CD1c-positive myeloid dendritic cell (primary cell): ENCODE measurements around the gene RCOR1.
"Not testable (repeated sequence)": the region's sequence is repeated elsewhere in the genome, so short reads cannot be mapped to it uniquely, and the experiment has no call there.

ENCODE experiments used
- DNase-seq: peaks from one replicate; pipeline ENCODE4 v3.0.0-alpha.2; 2016; ENCODE audit errors: extremely low spot score

Gene RCOR1

DNA sequence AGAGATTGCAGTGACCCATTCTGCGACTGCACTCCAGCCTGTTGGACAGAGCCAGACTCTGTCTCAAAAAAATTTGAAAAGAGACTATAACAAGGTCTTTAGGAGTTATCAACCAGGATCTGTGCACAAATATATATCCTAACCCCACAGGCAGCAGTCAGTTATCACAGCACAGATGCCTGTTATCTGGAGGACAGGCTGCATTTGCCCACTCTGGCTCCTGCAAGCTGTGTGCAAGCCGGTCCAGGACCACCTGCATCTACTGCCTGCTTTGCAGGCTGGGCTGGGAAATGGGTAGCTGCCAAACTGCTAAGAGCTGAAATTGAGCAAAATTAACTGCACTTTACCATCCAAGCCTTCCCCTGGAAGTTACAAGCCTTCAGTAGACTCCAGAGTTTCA is 21.4 kb upstream of the RCOR1 start:
- DNase-seq: no peak

DNA sequence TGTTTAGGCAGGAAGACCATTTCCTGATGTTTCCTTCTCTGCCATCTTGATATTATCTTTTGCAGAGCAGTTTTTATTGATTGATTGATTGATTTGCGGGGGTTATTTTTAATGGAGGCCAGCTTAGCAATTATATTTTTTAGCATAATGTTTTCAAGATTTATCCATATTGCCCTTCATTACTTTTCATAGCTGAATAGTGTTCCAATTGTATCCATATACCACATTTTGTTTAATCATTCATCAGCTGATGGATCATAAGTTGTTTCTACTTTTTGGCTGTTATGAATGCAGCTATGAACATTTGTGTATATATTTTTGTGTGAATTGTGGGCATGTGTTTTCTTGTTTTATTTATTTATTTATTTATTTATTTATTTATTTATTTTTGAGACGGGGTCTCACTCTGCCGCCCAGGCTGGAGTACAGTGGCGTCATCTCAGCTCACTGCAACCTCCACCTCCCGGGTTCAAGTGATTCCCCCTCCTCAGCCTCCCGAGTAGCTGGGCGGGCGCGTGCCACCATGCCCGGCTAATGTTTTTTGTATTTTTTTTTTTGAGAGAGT is 20.9 kb upstream of the RCOR1 start:
- DNase-seq: no peak

DNA sequence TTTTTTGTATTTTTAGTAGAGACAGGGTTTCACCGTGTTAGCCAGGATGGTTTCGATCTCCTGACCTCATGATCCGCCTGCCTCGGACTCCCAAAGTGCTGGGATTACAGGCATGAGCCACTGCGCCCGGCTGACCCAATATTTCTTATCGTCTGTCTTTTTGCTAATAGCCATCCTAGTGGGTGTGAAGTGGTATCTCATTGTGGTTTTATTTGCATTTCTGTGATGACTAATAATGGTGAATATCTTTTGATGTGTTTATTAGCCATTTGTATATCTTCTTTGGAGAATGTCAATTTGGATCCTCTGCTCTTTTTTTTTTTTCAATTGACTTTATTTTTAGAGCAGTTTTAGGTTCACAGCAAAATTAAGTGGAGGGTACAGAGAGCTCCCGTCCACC is 19.3 kb upstream of the RCOR1 start:
- not testable (repeated sequence) for DNase-seq

GRCh38 chr14:102573591-102574046 is 18.8 kb upstream of the RCOR1 start:
- peak; percentile 59 for DNase-seq

DNA sequence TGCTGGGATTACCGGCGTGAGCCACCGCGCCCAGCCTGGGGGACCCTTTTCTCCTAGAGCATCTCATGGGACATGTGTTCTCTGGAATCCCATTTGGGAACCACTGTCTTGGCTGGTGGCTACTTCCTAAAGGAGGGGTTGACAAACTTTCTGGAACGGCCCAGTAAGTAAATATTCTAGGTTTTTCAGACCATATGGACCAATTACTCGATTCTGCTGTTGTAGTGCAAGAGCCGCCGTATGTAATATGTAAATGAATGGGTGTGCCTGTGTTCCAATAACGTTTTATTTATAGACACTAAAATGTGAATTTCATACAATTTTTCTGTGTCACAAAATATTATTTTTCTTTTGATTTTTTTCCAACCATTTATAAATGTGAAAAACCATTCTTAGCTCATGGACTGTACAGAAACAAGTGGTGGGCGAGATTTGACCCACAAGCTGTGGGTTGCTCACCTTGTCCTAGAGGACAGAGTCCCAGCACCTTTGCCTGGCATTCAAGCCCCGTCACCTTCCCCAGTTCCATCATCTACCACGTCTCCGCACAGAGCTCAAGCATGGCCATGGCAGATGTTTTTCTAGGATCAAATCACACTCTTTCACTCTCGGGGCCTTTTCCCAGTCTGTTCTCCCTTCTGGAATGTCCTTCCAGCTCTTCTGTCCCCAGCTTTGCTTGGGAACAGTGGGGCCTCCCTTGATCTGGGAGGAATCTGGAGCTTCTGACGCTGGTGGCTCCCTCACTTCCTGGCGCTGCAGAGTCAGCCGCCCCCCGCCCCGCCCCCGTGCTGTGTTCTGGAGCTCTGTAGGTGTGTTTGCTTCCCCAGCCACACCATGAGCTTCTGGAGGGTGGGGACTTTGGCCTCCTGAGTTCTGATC is 17.9 kb upstream of the RCOR1 start:
- DNase-seq: no peak

DNA sequence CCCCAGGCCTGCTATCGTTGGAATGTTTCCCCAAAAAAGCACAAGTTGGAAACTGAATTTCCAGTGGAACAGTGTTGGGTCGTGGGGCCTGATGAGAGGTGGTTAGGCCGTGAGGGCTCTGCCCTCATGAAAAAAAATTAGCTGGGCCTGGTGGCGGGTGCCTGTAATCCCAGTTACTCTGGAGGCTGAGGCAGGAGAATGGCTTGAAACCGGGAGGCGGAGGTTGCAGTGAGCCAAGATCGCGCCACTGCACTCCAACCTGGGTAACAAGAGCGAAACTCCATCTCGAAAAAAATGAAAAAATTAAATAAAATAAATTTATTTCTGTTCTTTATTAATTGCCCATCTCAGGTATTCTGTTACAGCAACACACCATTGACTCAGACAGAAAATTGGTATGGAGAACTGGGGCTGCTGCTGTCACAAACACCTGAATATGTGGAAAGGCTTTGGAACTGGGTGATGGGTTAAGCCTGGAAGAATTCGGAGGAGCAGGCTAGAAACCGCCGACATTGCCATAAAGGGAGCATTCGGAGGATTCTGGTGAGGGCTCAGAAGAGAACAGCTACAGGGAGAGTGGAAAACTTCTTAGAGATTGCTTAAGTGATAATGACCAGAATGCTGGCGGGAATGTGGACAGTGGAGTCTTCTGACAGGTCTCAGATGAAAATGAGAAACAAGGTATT is 17.1 kb upstream of the RCOR1 start:
- no peak for DNase-seq

DNA sequence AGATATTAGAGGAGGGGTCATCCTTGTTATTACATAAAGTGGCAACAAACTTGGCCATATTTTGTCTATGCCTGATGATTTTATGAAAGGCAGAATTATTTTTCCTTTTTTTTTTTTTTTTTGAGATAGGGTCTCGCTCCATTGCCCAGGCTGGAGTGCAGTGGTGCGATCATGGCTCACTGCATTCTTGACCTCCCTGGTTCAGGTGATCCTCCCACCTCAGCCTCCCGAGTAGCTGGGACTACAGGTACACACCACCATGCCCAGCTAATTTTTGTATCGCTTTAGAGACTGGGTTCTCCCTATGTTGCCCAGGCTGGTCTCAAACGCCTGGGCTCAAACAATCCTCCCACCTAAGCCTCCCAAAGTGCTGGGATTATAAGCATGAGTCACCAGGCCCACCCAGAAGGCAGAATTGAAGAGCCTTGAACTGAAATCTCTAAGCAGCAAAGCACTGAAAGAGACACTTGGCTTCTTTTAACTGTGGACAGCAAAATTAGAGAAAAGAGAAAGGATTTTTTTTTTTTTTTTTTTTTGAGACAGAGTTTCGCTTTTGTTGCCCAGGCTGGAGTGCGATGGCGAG is 16.5 kb upstream of the RCOR1 start:
- DNase-seq: not testable (repeated sequence)

DNA sequence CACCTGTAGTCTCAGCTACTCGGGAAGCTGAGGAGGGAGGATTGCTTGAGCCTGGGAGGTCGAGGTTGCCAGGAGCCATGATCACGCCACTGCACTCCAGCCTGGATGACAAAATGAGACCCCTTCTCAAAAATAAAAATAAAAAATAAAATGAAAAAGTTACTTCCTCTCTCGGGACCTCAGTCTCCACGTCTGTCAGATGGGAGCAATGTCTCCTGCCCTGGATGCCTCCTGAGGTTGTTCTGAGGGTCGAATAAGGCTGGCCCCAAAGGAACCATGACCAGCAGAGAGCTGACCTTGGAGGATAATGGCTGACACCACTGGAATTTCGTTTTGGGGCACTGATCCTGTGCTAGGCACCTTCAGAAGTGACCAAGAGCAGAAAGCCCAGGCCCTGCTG is 13.6 kb upstream of the RCOR1 start:
- DNase-seq: no peak

GRCh38 chr14:102579696-102580549 is 12.5 kb upstream of the RCOR1 start:
- no peak for DNase-seq

GRCh38 chr14:102580550-102581110 is 11.8 kb upstream of the RCOR1 start:
- DNase-seq: no peak

DNA sequence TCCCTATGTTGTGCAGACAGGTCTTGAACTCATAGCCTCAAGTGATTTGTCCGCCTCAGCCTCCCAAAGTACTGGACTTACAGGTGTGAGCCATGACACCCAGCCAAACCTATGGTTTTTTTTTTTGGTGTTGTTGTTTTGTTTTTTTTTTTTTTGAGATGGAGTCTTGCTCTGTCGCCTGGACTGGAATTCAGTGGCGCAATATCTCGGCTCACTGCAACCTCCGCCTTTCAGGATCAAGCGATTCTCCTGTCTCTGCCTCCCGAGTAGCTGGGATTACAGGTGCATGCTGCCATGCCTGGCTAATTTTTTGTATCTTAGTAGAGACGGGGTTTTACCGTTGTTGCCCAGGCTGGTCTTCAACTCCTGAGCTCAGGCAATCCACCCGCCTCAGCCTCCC is 11.3 kb upstream of the RCOR1 start:
- no peak for DNase-seq

GRCh38 chr14:102583726-102584125 is 8.7 kb upstream of the RCOR1 start:
- DNase-seq: no peak

DNA sequence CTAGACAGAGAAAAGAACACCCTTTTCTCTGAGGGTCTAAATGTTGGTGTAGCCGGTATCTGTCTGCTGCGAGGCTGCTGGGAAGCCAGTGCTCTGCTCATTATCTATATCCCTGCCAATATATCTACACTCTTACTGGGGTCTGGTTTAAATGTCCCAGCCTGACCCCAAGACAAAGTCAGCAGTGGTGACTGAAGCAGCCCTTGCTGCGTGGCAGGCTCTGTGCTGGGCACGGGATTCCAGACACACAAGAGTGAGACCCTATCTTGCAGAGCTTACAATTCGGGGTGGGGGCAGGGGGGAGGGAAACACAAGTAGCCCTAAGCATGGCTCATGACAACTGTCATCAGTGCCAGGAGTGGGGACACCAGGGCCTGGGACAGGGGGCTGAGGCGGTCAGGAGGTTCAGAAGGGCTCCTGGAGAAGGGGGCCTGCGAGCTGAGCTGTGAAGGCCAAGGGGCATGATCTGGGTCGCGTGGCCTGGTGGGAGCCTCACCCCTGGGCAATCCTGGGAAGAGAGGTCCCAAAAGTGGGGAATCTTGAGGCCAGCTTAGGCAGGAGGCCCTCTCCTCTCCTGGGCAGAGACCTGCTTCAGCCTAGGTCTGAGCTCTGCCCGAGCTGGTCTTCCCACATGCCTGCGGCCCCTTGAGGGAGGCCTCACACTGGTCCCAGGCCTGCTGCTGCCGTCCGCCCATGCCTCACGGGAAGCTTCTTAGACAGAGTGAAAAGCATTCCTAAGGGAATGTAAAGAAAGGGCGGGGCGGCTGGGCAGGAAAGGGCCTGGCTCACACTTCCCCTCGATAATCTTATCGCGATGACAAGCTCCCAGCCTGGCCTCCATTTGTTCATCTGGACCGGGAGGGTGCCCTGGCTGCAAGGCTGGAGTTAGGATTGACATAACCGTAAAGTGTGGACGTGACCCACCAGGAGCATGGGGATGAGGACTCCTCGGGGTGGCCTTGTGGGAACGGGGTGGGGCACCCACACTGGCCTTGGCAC is 7.3 kb upstream of the RCOR1 start:
- DNase-seq: no peak

DNA sequence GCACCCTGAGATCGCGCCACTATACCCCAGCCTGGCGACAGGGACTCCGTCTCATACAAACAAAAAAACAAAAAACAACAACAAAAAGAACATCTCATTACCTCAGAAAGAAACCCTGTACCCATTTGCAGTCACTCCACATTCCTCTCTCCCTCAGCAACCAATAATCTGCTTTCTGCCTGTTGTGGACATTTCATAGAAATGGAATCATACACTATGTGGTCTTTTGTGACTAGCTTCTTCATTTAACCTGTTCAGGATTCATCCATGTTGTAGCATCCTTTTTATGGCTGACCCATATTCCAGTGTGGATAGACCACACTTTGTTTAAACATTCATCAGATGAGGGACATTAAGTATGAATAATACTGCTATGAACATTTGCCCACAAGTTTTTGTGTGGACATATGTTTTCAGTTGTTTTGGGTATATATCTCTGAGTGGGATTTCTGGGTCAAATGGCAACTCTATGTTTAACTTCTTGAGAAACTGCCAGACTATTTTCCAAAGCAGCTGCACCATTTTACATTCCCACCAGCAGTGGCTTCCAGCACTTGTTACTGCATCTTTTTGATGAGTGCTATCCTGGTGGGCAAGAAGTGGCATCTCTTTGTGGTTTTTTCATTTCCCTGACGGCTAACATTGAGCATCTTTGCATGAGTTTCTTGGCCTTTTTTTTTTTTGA is 5.9 kb upstream of the RCOR1 start:
- no peak for DNase-seq

DNA sequence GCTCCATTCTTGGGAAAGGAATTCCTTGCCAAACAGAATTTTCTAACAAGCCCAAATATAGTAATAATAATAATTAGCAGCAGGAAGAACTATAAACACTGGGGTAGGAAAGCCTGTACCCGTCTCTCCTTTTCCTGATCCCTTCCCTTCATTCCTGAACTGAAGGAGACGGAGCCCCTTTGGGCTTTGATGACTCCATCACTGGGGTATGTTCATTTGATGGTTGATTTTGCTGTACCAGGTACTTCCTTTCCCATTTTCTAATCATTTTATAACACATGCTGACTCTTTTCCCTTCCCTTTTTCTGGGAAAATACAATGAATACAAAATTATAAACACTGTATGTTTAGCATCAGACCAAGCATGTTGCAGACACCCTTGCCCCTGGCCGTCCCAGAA is 3.6 kb upstream of the RCOR1 start:
- no peak for DNase-seq

GRCh38 chr14:102589761-102590290 is 2.6 kb upstream of the RCOR1 start:
- no peak for DNase-seq

DNA sequence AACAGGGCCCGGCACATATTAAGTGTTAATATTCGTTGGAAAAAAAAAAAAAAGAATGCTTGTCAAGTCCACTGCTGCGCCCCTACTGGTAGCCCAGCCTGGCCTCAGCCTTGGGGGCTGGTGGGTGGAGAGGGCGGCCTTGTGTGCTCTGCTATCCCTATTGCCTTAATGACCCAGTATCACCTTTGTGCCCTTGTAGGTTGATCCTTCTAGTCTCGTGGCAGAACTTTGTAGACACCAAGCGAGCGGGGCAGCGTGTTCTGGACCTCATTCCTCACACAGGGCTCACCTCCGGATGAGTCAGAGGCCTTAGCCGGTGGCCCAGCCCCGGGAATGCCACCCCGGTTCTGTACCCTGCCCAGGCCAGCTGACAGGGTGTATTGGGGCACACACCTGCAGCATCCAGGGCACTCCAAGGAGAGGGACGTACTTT is 1.8 kb upstream of the RCOR1 start:
- peak; percentile 6 for DNase-seq

DNA sequence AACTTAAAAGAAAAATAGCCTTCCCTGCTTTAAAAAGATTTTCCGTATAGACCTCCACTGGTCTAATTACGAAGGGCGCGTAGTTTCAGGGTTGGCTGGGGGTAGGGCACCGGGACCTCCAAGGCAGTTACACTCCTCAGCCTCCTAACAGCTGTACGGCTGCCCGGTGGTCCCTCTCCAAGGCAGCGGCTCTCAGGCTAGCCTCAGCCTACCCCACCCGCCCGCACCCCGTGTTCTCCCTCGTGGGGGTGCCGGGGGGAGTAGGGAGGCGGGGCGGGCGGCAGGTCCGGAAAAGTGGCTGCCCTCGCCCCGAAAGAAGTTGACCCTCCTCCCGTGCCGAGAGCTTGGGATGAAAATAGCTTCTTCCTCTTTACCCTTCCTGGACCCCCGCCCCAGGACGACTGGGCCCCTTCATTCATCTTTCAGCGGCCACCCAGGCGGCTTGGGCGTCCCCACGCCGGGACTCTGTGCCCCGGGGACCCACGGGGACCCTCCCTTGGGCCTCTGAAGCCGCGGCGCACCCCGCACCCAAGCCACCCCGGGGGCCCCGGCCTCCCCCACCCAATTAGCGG is 991 bp upstream of the RCOR1 start:
- peak; percentile 43 for DNase-seq

DNA sequence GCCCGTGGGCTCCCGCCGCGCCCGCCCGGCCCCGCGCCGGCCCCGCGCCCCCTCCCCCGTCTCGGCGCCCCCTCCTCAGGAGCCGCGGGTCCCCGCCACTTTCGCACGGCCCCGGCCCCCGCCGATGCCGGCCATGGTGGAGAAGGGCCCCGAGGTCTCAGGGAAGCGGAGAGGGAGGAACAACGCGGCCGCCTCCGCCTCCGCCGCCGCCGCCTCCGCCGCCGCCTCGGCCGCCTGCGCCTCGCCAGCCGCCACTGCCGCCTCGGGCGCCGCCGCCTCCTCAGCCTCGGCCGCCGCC is 263 bp downstream of the RCOR1 start:
- DNase-seq: no peak
